Ramos (cell line): ENCODE data around the gene C3orf80.
"Not testable (repeated sequence)": the region's sequence is repeated elsewhere in the genome, so short reads cannot be mapped to it uniquely, and the experiment has no call there.

Experiments used
- in situ Hi-C: fragments of 300-500 bp; cut with MboI; formaldehyde crosslinking; loops from one replicate; pipeline ENCODE4 v1.14.3; 2022; ENCODE audit warnings: low sequenced_read_pairs; ENCODE audit not compliant: unreplicated experiment

C3orf80 gene

GRCh38 chr3:160210341-160210740, 14.9 kb upstream of the C3orf80 start:
- in situ Hi-C loops = no loop called here

GRCh38 chr3:160210799-160211221, 14.4 kb upstream of the C3orf80 start:
- in situ Hi-C loops = no loop called here

- in situ Hi-C loops = no loop called here
Observed at GRCh38 chr3:160213191-160213590, 12.0 kb upstream of the C3orf80 start.

- in situ Hi-C loops = no loop called here
Observed at GRCh38 chr3:160217675-160218074, 7.5 kb upstream of the C3orf80 start.

- in situ Hi-C loops = no loop called here
Observed at GRCh38 chr3:160218136-160218535, 7.1 kb upstream of the C3orf80 start.

- in situ Hi-C loops = no loop called here
Observed at GRCh38 chr3:160220038-160220437, 5.2 kb upstream of the C3orf80 start.

- in situ Hi-C loops = no loop called here
Observed at GRCh38 chr3:160221019-160221418, 4.2 kb upstream of the C3orf80 start.

- in situ Hi-C loops = no loop called here
Observed at GRCh38 chr3:160224256-160224655, 966 bp upstream of the C3orf80 start.

GRCh38 chr3:160224811-160225175, 429 bp upstream of the C3orf80 start:
- in situ Hi-C loops = no loop called here

GRCh38 chr3:160226026-160226907, 1.0 kb downstream of the C3orf80 start:
- in situ Hi-C loops = no loop called here

GRCh38 chr3:160227419-160227818, 2.2 kb downstream of the C3orf80 start:
- in situ Hi-C loops = no loop called here

GRCh38 chr3:160232014-160232413, 6.8 kb downstream of the C3orf80 start:
- in situ Hi-C loops = no loop called here

- in situ Hi-C loops = not testable (repeated sequence)
Observed at GRCh38 chr3:160240719-160241118, 15.5 kb downstream of the C3orf80 start.

GRCh38 chr3:160245261-160245800, 20.1 kb downstream of the C3orf80 start:
- in situ Hi-C loops = no loop called here

GRCh38 chr3:160247766-160248165, 22.5 kb downstream of the C3orf80 start:
- in situ Hi-C loops = no loop called here

GRCh38 chr3:160253298-160253697, 28.1 kb downstream of the C3orf80 start:
- in situ Hi-C loops = no loop called here

- in situ Hi-C loops = no loop called here
Observed at GRCh38 chr3:160257606-160258005, 32.4 kb downstream of the C3orf80 start.

- in situ Hi-C loops = no loop called here
Observed at GRCh38 chr3:160259589-160259988, 34.4 kb downstream of the C3orf80 start.

- in situ Hi-C loops = no loop called here
Observed at GRCh38 chr3:160260587-160261270, 35.5 kb downstream of the C3orf80 start.

GRCh38 chr3:160265088-160265487, 39.9 kb downstream of the C3orf80 start:
- in situ Hi-C loops = no loop called here
